B cell (primary cell): ENCODE measurements around the gene PRUNE1.

Source experiments
- EZH2 ChIP-seq: IDR thresholded peaks from 2 replicates; pipeline ENCODE4 v1.6.1; 2012; ENCODE audit warnings: borderline replicate concordance, low read depth, mild to moderate bottlenecking, moderate library complexity, low read length; ENCODE audit not compliant: insufficient read depth, poor library complexity, severe bottlenecking
- TF ChIP-seq, protein P1 (sequence below): fragments of 200-600 bp; IDR thresholded peaks from one replicate; pipeline ENCODE4 v1.8.0; 2022; ENCODE audit warnings: antibody characterized with exemption, mild to moderate bottlenecking

GRCh38 chr1:150987924-150988323, 20.3 kb upstream of the PRUNE1 start:
- TF ChIP-seq, protein P1, sequence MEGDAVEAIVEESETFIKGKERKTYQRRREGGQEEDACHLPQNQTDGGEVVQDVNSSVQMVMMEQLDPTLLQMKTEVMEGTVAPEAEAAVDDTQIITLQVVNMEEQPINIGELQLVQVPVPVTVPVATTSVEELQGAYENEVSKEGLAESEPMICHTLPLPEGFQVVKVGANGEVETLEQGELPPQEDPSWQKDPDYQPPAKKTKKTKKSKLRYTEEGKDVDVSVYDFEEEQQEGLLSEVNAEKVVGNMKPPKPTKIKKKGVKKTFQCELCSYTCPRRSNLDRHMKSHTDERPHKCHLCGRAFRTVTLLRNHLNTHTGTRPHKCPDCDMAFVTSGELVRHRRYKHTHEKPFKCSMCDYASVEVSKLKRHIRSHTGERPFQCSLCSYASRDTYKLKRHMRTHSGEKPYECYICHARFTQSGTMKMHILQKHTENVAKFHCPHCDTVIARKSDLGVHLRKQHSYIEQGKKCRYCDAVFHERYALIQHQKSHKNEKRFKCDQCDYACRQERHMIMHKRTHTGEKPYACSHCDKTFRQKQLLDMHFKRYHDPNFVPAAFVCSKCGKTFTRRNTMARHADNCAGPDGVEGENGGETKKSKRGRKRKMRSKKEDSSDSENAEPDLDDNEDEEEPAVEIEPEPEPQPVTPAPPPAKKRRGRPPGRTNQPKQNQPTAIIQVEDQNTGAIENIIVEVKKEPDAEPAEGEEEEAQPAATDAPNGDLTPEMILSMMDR, result no peak
- TF ChIP-seq EZH2, result no peak
